Natural killer cell (primary cell): ENCODE data around the gene PCSK5. TPM values are rescaled to one million over a fixed set of nuclear protein-coding genes. Genes with fewer than 3 reads are reported as not detected.

Source experiments
- ATAC-seq, 3 donors: fragments of 150-1000 bp in 2 of 3; fragments of 200-7000 bp in 1 of 3; cut with Tn5 transposase; 1 replicate in 1 of 3; 2 replicates in 2 of 3; pipeline ENCODE4 v1.10.0; 2021; ENCODE audit warnings: mild to moderate bottlenecking in 2 of 3, moderate library complexity in 2 of 3
- DNase-seq, 2 donors: peaks; one replicate each; pipeline versions ENCODE4 v3.0.0 to v3.0.0-alpha.2; 2013 to 2021; ENCODE audit warnings: mixed read lengths in 1 of 2
- H3K27ac ChIP-seq: one replicate; pipeline ENCODE4 v1.5.1; 2013; ENCODE audit warnings: mild to moderate bottlenecking, low read length
- H3K27me3 ChIP-seq: one replicate; pipeline ENCODE4 v1.6.1; 2013; ENCODE audit warnings: low read length; ENCODE audit not compliant: control insufficient read depth, insufficient read depth
- H3K36me3 ChIP-seq: one replicate; pipeline ENCODE4 v1.6.1; 2013; ENCODE audit warnings: low read length; ENCODE audit not compliant: control insufficient read depth, insufficient read depth
- H3K4me1 ChIP-seq: one replicate; pipeline ENCODE4 v1.6.1; 2013; ENCODE audit warnings: low read length; ENCODE audit not compliant: control insufficient read depth, insufficient read depth
- H3K4me3 ChIP-seq: one replicate; pipeline ENCODE4 v1.5.1; 2013; ENCODE audit warnings: low read length
- H3K9me3 ChIP-seq: one replicate; pipeline ENCODE4 v1.6.1; 2013; ENCODE audit warnings: low read length; ENCODE audit not compliant: control insufficient read depth, insufficient read depth
- H3K27ac Mint-ChIP-seq, 2 donors: one replicate each; pipeline ENCODE4 v1.8.0; 2022; ENCODE audit warnings: mild to moderate bottlenecking in 2 of 2, mixed read lengths in 2 of 2, moderate library complexity in 1 of 2
- H3K27me3 Mint-ChIP-seq, 2 donors: one replicate each; pipeline ENCODE4 v1.8.0; 2022; ENCODE audit warnings: low read depth in 2 of 2, mixed read lengths in 2 of 2
- H3K36me3 Mint-ChIP-seq: one replicate; pipeline ENCODE4 v1.8.0; 2022; ENCODE audit warnings: mixed read lengths
- H3K4me1 Mint-ChIP-seq, 2 donors: one replicate each; pipeline ENCODE4 v1.8.0; 2022; ENCODE audit warnings: mixed read lengths in 2 of 2
- H3K4me3 Mint-ChIP-seq: one replicate; pipeline ENCODE4 v1.8.0; 2022; ENCODE audit warnings: mild to moderate bottlenecking, moderate library complexity, mixed read lengths
- H3K9me3 Mint-ChIP-seq, 2 donors: one replicate each; pipeline ENCODE4 v1.8.0; 2022; ENCODE audit warnings: mixed read lengths in 2 of 2
- WGBS: methylation state at CpG from one replicate; pipeline ENCODE4 v1.1.7; 2013; ENCODE audit warnings: missing lambda C conversion rate; ENCODE audit not compliant: insufficient coverage; 5-methylcytosine and 5-hydroxymethylcytosine counted together
- intact Hi-C: fragments of 100-400 bp; cut with micrococcal nuclease; formaldehyde crosslinking; loops from one replicate; pipeline ENCODE4 v1.14.2; 2022
- total RNA-seq, 4 donors: library from RNA; stranded (reverse); fragments of 120-200 nt in 1 of 4; gene quantifications; one replicate each; pipeline versions ENCODE4 v1.2.3 to v1.2.4, GENCODE V29; 2013 to 2022
- TF ChIP-seq, protein P1 (sequence below): fragments of 200-600 bp; IDR thresholded peaks from one replicate; pipeline ENCODE4 v1.8.0; 2022; ENCODE audit warnings: antibody characterized with exemption

The PCSK5 gene
- total RNA-seq, 3 donors from 2014 or later (not counting 1 experiment from before 2014, with no cell fraction given), result 2.4 to 13.2 (median 5.7) TPM

DNA sequence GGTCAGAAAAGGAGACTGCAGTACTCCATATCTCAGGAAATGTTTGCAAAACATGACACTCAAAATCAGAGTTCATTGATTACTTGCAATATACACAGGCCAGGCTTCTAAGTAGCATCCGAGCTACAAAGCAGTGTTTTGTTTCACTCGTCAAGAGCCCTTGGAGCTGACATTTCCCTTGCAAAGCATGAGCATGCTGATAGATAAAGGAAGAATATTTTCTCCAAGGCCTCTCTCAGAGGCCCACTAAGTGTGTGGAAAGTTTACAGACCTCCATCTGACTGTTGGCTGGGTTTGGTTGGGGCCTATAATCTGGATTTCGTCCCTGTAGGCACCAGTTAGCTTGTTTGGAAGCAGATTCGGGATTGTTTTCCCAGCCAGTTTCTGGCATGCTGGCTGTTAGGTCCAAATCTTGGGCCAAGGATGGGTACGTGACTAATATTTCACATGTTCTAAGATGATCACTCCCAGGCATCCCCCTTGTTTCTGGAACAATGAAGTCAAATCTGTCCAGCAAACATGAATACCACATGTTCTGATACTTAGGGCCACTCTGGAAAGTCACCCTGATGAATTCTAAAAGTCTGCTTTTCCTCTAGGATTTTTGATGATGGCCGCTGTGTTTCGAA lies 342.5 kb downstream of the PCSK5 start:
- WGBS, result 94% methylated on average over 7 of the region's 7 CpGs

DNA sequence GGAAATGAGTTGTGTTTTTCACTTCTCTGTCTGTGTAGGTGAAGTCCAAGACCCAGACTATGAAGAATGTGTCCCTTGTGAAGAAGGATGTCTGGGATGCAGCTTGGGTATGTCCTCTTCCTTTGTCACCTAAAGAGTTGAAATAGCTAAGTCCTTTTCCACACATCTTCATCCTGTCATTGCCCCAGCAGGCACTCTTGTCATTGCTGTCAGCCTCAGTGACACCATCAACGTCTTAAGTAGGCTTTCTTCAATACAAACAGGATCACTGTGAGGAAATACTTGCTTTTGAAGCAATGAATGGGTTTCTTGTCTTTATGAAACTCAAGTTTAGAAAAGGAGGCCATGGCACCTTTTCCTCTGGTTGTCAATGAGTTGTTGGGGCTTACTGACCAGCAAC lies 350.1 kb downstream of the PCSK5 start:
- H3K9me3 Mint-ChIP-seq, result no peaks in the 10 kb centered on the region
- ATAC-seq, result no peak

More for the DNA sequence above, 342.5 kb downstream of the PCSK5 start:
- Histone ChIP-seq H3K36me3 (no peaks in the 10 kb centered on the region), H3K4me3 (no peak overlapping the region), H3K27me3 (no peaks in the 10 kb centered on the region), H3K4me1 (no peaks in the 10 kb centered on the region), H3K27ac (no peak overlapping the region), H3K9me3 (no peaks in the 10 kb centered on the region)
- H3K4me1 Mint-ChIP-seq, result no peaks in the 10 kb centered on the region
- H3K9me3 Mint-ChIP-seq, result no peaks in the 10 kb centered on the region
- H3K36me3 Mint-ChIP-seq, result no peaks in the 10 kb centered on the region
- no peak overlapping the region for H3K27ac Mint-ChIP-seq
- ATAC-seq (no peak), DNase-seq (no peak)
- H3K27me3 Mint-ChIP-seq, result no peaks in the 10 kb centered on the region
- no peak overlapping the region for H3K4me3 Mint-ChIP-seq
- TF ChIP-seq, protein P1, sequence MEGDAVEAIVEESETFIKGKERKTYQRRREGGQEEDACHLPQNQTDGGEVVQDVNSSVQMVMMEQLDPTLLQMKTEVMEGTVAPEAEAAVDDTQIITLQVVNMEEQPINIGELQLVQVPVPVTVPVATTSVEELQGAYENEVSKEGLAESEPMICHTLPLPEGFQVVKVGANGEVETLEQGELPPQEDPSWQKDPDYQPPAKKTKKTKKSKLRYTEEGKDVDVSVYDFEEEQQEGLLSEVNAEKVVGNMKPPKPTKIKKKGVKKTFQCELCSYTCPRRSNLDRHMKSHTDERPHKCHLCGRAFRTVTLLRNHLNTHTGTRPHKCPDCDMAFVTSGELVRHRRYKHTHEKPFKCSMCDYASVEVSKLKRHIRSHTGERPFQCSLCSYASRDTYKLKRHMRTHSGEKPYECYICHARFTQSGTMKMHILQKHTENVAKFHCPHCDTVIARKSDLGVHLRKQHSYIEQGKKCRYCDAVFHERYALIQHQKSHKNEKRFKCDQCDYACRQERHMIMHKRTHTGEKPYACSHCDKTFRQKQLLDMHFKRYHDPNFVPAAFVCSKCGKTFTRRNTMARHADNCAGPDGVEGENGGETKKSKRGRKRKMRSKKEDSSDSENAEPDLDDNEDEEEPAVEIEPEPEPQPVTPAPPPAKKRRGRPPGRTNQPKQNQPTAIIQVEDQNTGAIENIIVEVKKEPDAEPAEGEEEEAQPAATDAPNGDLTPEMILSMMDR, result no peak
- intact Hi-C loops, result no loop called here

DNA sequence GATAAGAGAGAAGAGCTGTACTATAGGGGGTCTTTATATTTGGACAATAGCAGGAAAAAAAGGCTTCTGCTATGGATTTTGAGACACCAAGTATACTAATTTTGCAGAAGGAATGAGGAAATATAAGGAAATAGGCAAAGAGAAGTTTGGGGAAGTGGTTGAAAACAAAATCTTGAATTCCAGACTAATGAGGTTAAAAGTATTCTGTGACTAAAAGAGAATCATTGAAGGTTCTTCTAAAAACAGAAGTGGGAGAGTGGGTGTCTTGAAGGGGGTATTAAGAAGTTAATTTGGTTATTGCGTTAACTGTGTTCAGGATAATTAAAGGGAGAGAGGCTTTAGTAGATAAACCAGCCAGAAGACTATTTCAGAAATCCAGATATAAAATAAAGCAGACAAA lies 355.0 kb downstream of the PCSK5 start:
- Histone ChIP-seq H3K9me3 (no peaks in the 10 kb centered on the region), H3K27me3 (no peaks in the 10 kb centered on the region), H3K36me3 (no peaks in the 10 kb centered on the region), H3K4me3 (no peak overlapping the region), H3K4me1 (no peaks in the 10 kb centered on the region), H3K27ac (no peak overlapping the region)
- TF ChIP-seq, protein P1, result no peak
- H3K9me3 Mint-ChIP-seq, result no peaks in the 10 kb centered on the region
- no peak for DNase-seq
- peaks cover 0 to 7% of the 10 kb centered on the region in 2 donors for H3K27me3 Mint-ChIP-seq
- no peak overlapping the region for H3K4me3 Mint-ChIP-seq
- intact Hi-C loops, result no loop called here
- H3K4me1 Mint-ChIP-seq, result no peaks in the 10 kb centered on the region
- no peak for ATAC-seq
- WGBS, result 88% methylated on average over 1 of the region's 1 CpG
- H3K27ac Mint-ChIP-seq, result no peak overlapping the region
- H3K36me3 Mint-ChIP-seq, result no peaks in the 10 kb centered on the region

More for the DNA sequence above, 350.1 kb downstream of the PCSK5 start:
- no peaks in the 10 kb centered on the region for H3K36me3 Mint-ChIP-seq
- Histone ChIP-seq H3K4me3 (no peak overlapping the region), H3K27me3 (no peaks in the 10 kb centered on the region), H3K9me3 (no peaks in the 10 kb centered on the region), H3K27ac (no peak overlapping the region), H3K36me3 (no peaks in the 10 kb centered on the region), H3K4me1 (no peaks in the 10 kb centered on the region)
- H3K4me3 Mint-ChIP-seq, result no peak overlapping the region
- 63% methylated on average over 1 of the region's 1 CpG for WGBS
- H3K27me3 Mint-ChIP-seq, result peaks cover 0 to 3% of the 10 kb centered on the region in 2 donors
- H3K4me1 Mint-ChIP-seq, result no peaks in the 10 kb centered on the region
- TF ChIP-seq, protein P1, result no peak
- intact Hi-C loops, result no loop called here
- no peak for DNase-seq
- no peak overlapping the region for H3K27ac Mint-ChIP-seq

DNA sequence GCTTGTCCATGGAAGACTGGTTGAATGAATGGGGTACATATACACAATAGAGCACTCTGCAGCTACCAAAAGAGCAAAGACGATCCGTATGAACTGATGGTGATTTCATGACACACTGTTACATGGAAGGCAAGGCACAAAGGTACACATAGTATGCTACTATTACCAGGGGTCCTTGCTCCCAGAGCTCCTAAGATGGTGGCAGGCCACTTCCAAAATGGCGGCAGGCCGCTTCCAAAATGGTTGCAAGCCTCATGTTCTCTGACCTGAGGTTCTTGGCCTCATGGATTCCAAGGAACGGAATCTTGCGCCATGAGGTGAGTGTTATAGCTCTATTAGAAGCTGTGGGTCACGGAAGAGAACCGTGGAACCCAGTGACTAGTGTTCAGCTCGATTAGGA lies 356.2 kb downstream of the PCSK5 start:
- no peaks in the 10 kb centered on the region for H3K36me3 Mint-ChIP-seq
- Histone ChIP-seq H3K9me3 (no peaks in the 10 kb centered on the region), H3K4me1 (no peaks in the 10 kb centered on the region), H3K36me3 (no peaks in the 10 kb centered on the region), H3K4me3 (no peak overlapping the region), H3K27me3 (no peaks in the 10 kb centered on the region), H3K27ac (no peak overlapping the region)
- no peak overlapping the region for H3K27ac Mint-ChIP-seq
- ATAC-seq, result no peak
- DNase-seq, result no peak
- no peak overlapping the region for H3K4me3 Mint-ChIP-seq
- WGBS, result 93% methylated on average over 9 of the region's 9 CpGs
- H3K9me3 Mint-ChIP-seq, result no peaks in the 10 kb centered on the region
- H3K4me1 Mint-ChIP-seq, result no peaks in the 10 kb centered on the region
- peaks cover 0 to 7% of the 10 kb centered on the region in 2 donors for H3K27me3 Mint-ChIP-seq
- intact Hi-C loops, result no loop called here
- TF ChIP-seq, protein P1, result no peak
